K562 (cell line): ENCODE measurements around the gene ADGRG1. TPM values are rescaled to one million over a fixed set of nuclear protein-coding genes. Genes with fewer than 3 reads are reported as not detected.

ENCODE experiments used
- ATAC-seq: fragments of 200-7000 bp; cut with Tn5 transposase; 3 replicates; pipeline ENCODE4 v1.9.1; 2020; ENCODE audit warnings: moderate library complexity
- BruUV-seq: library from RNA; stranded (reverse); fragments of 400-500 nt; replicated peaks from 2 replicates; lab custom pipeline; 2021; lab: Mats Ljungman, UMichigan
- CTCF ChIA-PET: fragments of 300-600 bp; formaldehyde crosslinking; extraction: SDS; loops from one replicate; lab custom pipeline; 2021; ENCODE audit warnings: low intra/inter-chr PET ratio; lab: Yijun Ruan, JAX
- POLR2A ChIA-PET: fragments of 300-600, 350-650 bp; sonication (Branson Sonifier 250); formaldehyde crosslinking; extraction: SDS; loops from one replicate; lab custom pipeline; 2021; ENCODE audit warnings: antibody characterized with exemption, inconsistent platforms; lab: Yijun Ruan, JAX
- DNase-seq, 4 experiments: peaks; one replicate each; pipeline versions ENCODE4 v3.0.0 to v3.0.0-alpha.2; 2011 to 2018; ENCODE audit warnings: low spot score in 3 of 4, mixed read lengths in 3 of 4; ENCODE audit errors: extremely low read depth in 1 of 4
- FAIRE-seq: peaks from 2 replicates; lab custom pipeline; 2011; peaks lifted over from hg19 to GRCh38; lab: Jason Lieb, UNC
- H2AFZ ChIP-seq: 2 replicates; pipeline ENCODE4 v1.6.0; 2011; ENCODE audit warnings: low read depth, low read length, control low read depth, inconsistent platforms
- H3K27ac ChIP-seq: fragments of 200-600 bp; 3 replicates; pipeline ENCODE4 v1.8.0; 2011; ENCODE audit warnings: low read depth, mild to moderate bottlenecking, control low read depth, inconsistent platforms, low read length, moderate library complexity, mixed read lengths; ENCODE audit errors: extremely low read depth
- H3K27me3 ChIP-seq, 2 experiments: fragments of 300-600 bp in 1 of 2; 2 replicates in 1 of 2; 3 replicates in 1 of 2; pipeline versions ENCODE4 v1.6.0 to v1.8.0; 2011; ENCODE audit warnings: inconsistent platforms in 2 of 2, low read length in 2 of 2, mild to moderate bottlenecking in 1 of 2, mixed read lengths in 1 of 2, moderate library complexity in 1 of 2; ENCODE audit not compliant: control insufficient read depth in 2 of 2, insufficient read depth in 2 of 2
- H3K36me3 ChIP-seq: fragments of 300-600 bp; 3 replicates; pipeline ENCODE4 v1.8.0; 2011; ENCODE audit warnings: mild to moderate bottlenecking, low read length, inconsistent platforms; ENCODE audit not compliant: control insufficient read depth, insufficient read depth
- H3K4me1 ChIP-seq, 2 experiments: fragments of 200-600 bp in 1 of 2; replicated peaks in 1 of 2; 2 replicates in 1 of 2; 3 replicates in 1 of 2; pipeline versions ENCODE4 v1.5.1 to v1.8.0; 2011; ENCODE audit warnings: inconsistent platforms in 2 of 2, low read length in 2 of 2, mild to moderate bottlenecking in 1 of 2, mixed read lengths in 1 of 2, moderate library complexity in 1 of 2; ENCODE audit not compliant: control insufficient read depth in 2 of 2, insufficient read depth in 2 of 2
- H3K4me2 ChIP-seq: 2 replicates; pipeline ENCODE4 v1.6.1; 2011; ENCODE audit warnings: low read length, control low read depth, inconsistent platforms, mixed read lengths; ENCODE audit not compliant: insufficient read depth
- H3K4me3 ChIP-seq: fragments of 200-600 bp; sonication (generic), shearing (Covaris generic); 2 replicates; pipeline ENCODE4 v1.5.1; 2016; ENCODE audit warnings: control low read depth, inconsistent platforms
- H3K79me2 ChIP-seq: fragments of 200-600 bp; 3 replicates; pipeline ENCODE4 v1.8.0; 2011; ENCODE audit warnings: low read length, inconsistent platforms; ENCODE audit not compliant: control insufficient read depth, insufficient read depth
- H3K9ac ChIP-seq, 2 experiments: 2 replicates each; pipeline versions ENCODE4 v1.6.0 to v1.6.1; 2011; ENCODE audit warnings: low read depth in 2 of 2, low read length in 2 of 2, control low read depth in 1 of 2, inconsistent platforms in 1 of 2, mild to moderate bottlenecking in 1 of 2, mixed read lengths in 1 of 2; ENCODE audit not compliant: insufficient read depth in 1 of 2
- H3K9me1 ChIP-seq: one replicate; pipeline ENCODE4 v1.6.0; 2011; ENCODE audit warnings: inconsistent platforms, mild to moderate bottlenecking, low read length, moderate library complexity; ENCODE audit not compliant: control insufficient read depth, insufficient read depth
- H3K9me3 ChIP-seq: replicated peaks from 2 replicates; pipeline ENCODE4 v1.5.1; 2011; ENCODE audit warnings: low read depth, low read length, inconsistent platforms; ENCODE audit not compliant: control insufficient read depth, insufficient read depth
- H4K20me1 ChIP-seq: replicated peaks from 2 replicates; pipeline ENCODE4 v1.6.1; 2011; ENCODE audit warnings: low read length, inconsistent platforms, mixed read lengths; ENCODE audit not compliant: control insufficient read depth, insufficient read depth
- ARID2 ChIP-seq: fragments of 450-650 bp; IDR thresholded peaks from 2 replicates; pipeline ENCODE4 v1.6.1; 2017; ENCODE audit warnings: antibody characterized with exemption, mild to moderate bottlenecking
- CBX1 ChIP-seq: sonication (generic); IDR thresholded peaks from 2 replicates; pipeline ENCODE4 v1.6.1; 2016; ENCODE audit warnings: antibody characterized with exemption, low read depth, mild to moderate bottlenecking
- CBX3 ChIP-seq, 2 experiments: IDR thresholded peaks; 1 replicate in 1 of 2; 2 replicates in 1 of 2; pipeline ENCODE4 v1.6.1; 2012; ENCODE audit warnings: inconsistent platforms in 2 of 2, low read length in 2 of 2, borderline replicate concordance in 1 of 2, control low read depth in 1 of 2
- CTCF ChIP-seq, 3 experiments: IDR thresholded peaks in 2 of 3; conservative IDR thresholded peaks in 1 of 3; 2 replicates each; pipeline ENCODE4 v1.5.1; 2011 to 2012; ENCODE audit warnings: low read length in 3 of 3, mild to moderate bottlenecking in 3 of 3, control low read depth in 2 of 3, improper control_type of control experiment in 1 of 3, inconsistent platforms in 1 of 3, low read depth in 1 of 3, mixed read lengths in 1 of 3, moderate library complexity in 1 of 3; ENCODE audit not compliant: insufficient read depth in 2 of 3
- EZH2 ChIP-seq: IDR thresholded peaks from 2 replicates; pipeline ENCODE4 v1.6.1; 2012; ENCODE audit warnings: low read depth, mild to moderate bottlenecking, inconsistent platforms, low read length, borderline replicate concordance
- FOXP1 ChIP-seq: sonication (generic); formaldehyde crosslinking; IDR thresholded peaks from 2 replicates; pipeline ENCODE4 v1.8.0; 2022; ENCODE audit warnings: mild to moderate bottlenecking, missing genetic modification reagents
- KDM1A ChIP-seq, 2 experiments: fragments of 450-650 bp; IDR thresholded peaks; 2 replicates each; pipeline ENCODE4 v1.6.1; 2016; ENCODE audit warnings: mild to moderate bottlenecking in 2 of 2
- MEIS2 ChIP-seq: fragments of 450-650 bp; IDR thresholded peaks from 2 replicates; pipeline ENCODE4 v1.6.1; 2014; ENCODE audit warnings: mild to moderate bottlenecking; ENCODE audit not compliant: partially characterized antibody
- MTF1 ChIP-seq: fragments of 250-450 bp; sonication (Bioruptor Pico); IDR thresholded peaks from 2 replicates; pipeline ENCODE4 v1.9.0; 2021; ENCODE audit warnings: moderate library complexity, mild to moderate bottlenecking, inconsistent platforms, borderline replicate concordance
- NR2C1 ChIP-seq, 2 experiments: fragments of 450-650 bp; IDR thresholded peaks; 2 replicates each; pipeline ENCODE4 v1.6.1; 2017; ENCODE audit warnings: mild to moderate bottlenecking in 2 of 2, antibody characterized with exemption in 1 of 2, inconsistent platforms in 1 of 2, missing compliant biosample characterization in 1 of 2, missing genetic modification characterization in 1 of 2
- PURB ChIP-seq: sonication (generic); formaldehyde crosslinking; IDR thresholded peaks from 2 replicates; pipeline ENCODE4 v1.9.0; 2021; ENCODE audit warnings: low read depth, mild to moderate bottlenecking, missing genetic modification reagents
- RAD21 ChIP-seq, 2 experiments: fragments of 250-450 bp in 1 of 2; fragments of 450-650 bp in 1 of 2; sonication (Bioruptor Pico) in 1 of 2; formaldehyde crosslinking in 1 of 2; IDR thresholded peaks in 1 of 2; conservative IDR thresholded peaks in 1 of 2; 2 replicates each; pipeline versions ENCODE4 v1.4.0 to v1.8.0; 2020 to 2022; ENCODE audit warnings: mild to moderate bottlenecking in 2 of 2, moderate library complexity in 1 of 2
- RBM25 ChIP-seq: fragments of 200-400 bp; formaldehyde crosslinking; IDR thresholded peaks from 2 replicates; pipeline ENCODE4 v1.6.1; 2018; ENCODE audit warnings: low read length, low read depth, moderate library complexity; ENCODE audit not compliant: severe bottlenecking
- SREBF1 ChIP-seq: fragments of 150-350 bp; IDR thresholded peaks from 2 replicates; pipeline ENCODE4 v1.6.1; 2014; ENCODE audit warnings: antibody characterized with exemption, low read depth, low read length, borderline replicate concordance
- TEAD2 ChIP-seq: fragments of 450-650 bp; IDR thresholded peaks from 2 replicates; pipeline ENCODE4 v1.6.1; 2016; ENCODE audit warnings: missing genetic modification characterization, control low read depth, missing compliant biosample characterization
- WGBS: fragments of 100-300 bp; shearing (Covaris generic); methylation state at CpG from one replicate; pipeline ENCODE4 v1.1.6; 2016; ENCODE audit warnings: low coverage, mixed read lengths; ENCODE audit not compliant: insufficient coverage; ENCODE audit errors: missing lambda C conversion rate; 5-methylcytosine and 5-hydroxymethylcytosine counted together
- in situ Hi-C: fragments of 300-500 bp; cut with MboI; formaldehyde crosslinking; loops from 4 replicates; pipeline ENCODE4 v1.15.0; 2018; ENCODE audit warnings: inconsistent platforms, mixed read lengths
- intact Hi-C: fragments of 100-400 bp; cut with micrococcal nuclease; formaldehyde crosslinking; loops from 2 replicates; pipeline ENCODE4 v1.14.2; 2022
- polyA plus RNA-seq, 8 experiments: library from polyadenylated mRNA; depleted of rRNA in 4 of 8; stranded (reverse) in 5 of 8; unstranded in 3 of 8; fragments of >200 nt; fragmentation: Nextera tagmentation in 2 of 8; fragmentation: Illumina TruSeq in 1 of 8; extraction: Ambion mirVana in 2 of 8; extraction: Trizol in 1 of 8; gene quantifications; 2 replicates each; pipeline versions ENCODE4 v1.2.1 to v1.2.3, GENCODE V29; 2011 to 2014; ENCODE audit warnings: inconsistent platforms in 1 of 8, missing spikeins in 1 of 8
- total RNA-seq, 7 experiments: library from RNA; depleted of rRNA in 6 of 7; stranded (reverse); fragments of >200 nt in 6 of 7; fragmentation: Illumina TruSeq in 2 of 7; extraction: Trizol in 2 of 7; gene quantifications; 2 replicates each; pipeline versions ENCODE4 v1.2.1 to v1.2.3, GENCODE V29; 2011 to 2021; ENCODE audit warnings: low replicate concordance in 1 of 7
- TF ChIP-seq, protein P1 (sequence below): sonication (generic); formaldehyde crosslinking; IDR thresholded peaks from 2 replicates; pipeline ENCODE4 v1.8.1; 2023; ENCODE audit warnings: mild to moderate bottlenecking, missing genetic modification reagents

ADGRG1 gene
- total and polyA plus RNA-seq, 9 of the 15 experiments (the other 6 are each of a cell fraction or from before 2014, with no cell fraction given) = 0.04 to 0.31 (median 0.16) TPM; not detected in 6

- H3K4me2 ChIP-seq = no peak overlapping the region
- 19% methylated on average over 8 of the region's 10 CpGs for WGBS
- ATAC-seq (peak; percentile 57), DNase-seq (peak in 3 of 4 experiments; percentile 45 to 56 (median 47)), FAIRE-seq (no peak)
- ChIA-PET CTCF (interaction anchor here (0.6 to 4.4 kb wide), 2 partner anchors 69 to 343 kb away, joined by 3 to 44 read pairs; no protein-coding TSS in a partner anchor), POLR2A (interaction anchor here (0.6 to 1.3 kb wide), 2 partner anchors 10 to 114 kb away, joined by 3 to 4 read pairs; no protein-coding TSS in a partner anchor)
- intact Hi-C loops (loop anchor here (10.0 kb wide), 1 partner anchor 213 kb away; no protein-coding TSS in a partner anchor), in situ Hi-C loops (no loop called here)
- no peaks in the 10 kb centered on the region for H3K36me3 ChIP-seq
- H3K27ac ChIP-seq = no peak overlapping the region
- peaks cover 0 to 3% of the 10 kb centered on the region in 2 experiments; a peak in 1 of 5 replicates for H3K27me3 ChIP-seq
- 0 out of 2 replicates have a peak, but pooled peaks cover 7% of the 10 kb centered on the region for H4K20me1 ChIP-seq
- no peak overlapping the region for H2AFZ ChIP-seq
- no peak overlapping the region for H3K4me3 ChIP-seq
- no peaks in the 10 kb centered on the region for H3K9me3 ChIP-seq
- no peaks in the 10 kb centered on the region for H3K79me2 ChIP-seq
- BruUV-seq = no TSS peak
- peaks cover 0 to 17% of the 10 kb centered on the region in 2 experiments; a peak in 2 of 5 replicates for H3K4me1 ChIP-seq
- H3K9me1 ChIP-seq = no peaks in the 10 kb centered on the region
- no peak overlapping the region for H3K9ac ChIP-seq
- TF ChIP-seq KDM1A (IDR thresholded peaks at IDR 0.05) (peak in 1 of 2 experiments; percentile 24; a peak in 1 of 4 replicates), SREBF1 (no peak), MEIS2 (peak; percentile 35), CBX3 (IDR thresholded peaks at IDR 0.05; ENCODE audit: borderline replicate concordance in 1 of 2, low read length in 2 of 2) (no peak), MTF1 (CRISPR knock-in tag) (no peak), EZH2 (no peak), CBX1 (peak; percentile 36; the same call in 1 of the 2 replicates), TEAD2 (tag) (no peak), RAD21 (CRISPR knock-in tag; conservative IDR thresholded peaks at IDR 0.05 in 1 of 2, IDR thresholded peaks at IDR 0.05 in 1 of 2) (peak; percentile 48 to 73), NR2C1 (IDR thresholded peaks at IDR 0.05) (peak; percentile 88), NR2C1 (tag; IDR thresholded peaks at IDR 0.05) (peak; percentile 90), ARID2 (0 out of 2 replicates have a peak, but pooled peaks have one; percentile 37), CTCF (IDR thresholded peaks at IDR 0.05 in 2 of 3, conservative IDR thresholded peaks at IDR 0.05 in 1 of 3; ENCODE audit: insufficient read depth in 2 of 3, low read depth in 1 of 3, low read length in 3 of 3) (peak; percentile 30 to 50 (median 41); a peak in 4 of 6 replicates), RBM25 (peak; percentile 49), PURB (CRISPR knock-in tag) (no peak), FOXP1 (CRISPR knock-in tag) (no peak)
- TF ChIP-seq, protein P1, sequence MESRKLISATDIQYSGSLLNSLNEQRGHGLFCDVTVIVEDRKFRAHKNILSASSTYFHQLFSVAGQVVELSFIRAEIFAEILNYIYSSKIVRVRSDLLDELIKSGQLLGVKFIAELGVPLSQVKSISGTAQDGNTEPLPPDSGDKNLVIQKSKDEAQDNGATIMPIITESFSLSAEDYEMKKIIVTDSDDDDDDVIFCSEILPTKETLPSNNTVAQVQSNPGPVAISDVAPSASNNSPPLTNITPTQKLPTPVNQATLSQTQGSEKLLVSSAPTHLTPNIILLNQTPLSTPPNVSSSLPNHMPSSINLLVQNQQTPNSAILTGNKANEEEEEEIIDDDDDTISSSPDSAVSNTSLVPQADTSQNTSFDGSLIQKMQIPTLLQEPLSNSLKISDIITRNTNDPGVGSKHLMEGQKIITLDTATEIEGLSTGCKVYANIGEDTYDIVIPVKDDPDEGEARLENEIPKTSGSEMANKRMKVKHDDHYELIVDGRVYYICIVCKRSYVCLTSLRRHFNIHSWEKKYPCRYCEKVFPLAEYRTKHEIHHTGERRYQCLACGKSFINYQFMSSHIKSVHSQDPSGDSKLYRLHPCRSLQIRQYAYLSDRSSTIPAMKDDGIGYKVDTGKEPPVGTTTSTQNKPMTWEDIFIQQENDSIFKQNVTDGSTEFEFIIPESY (CRISPR knock-in tag) = peak; percentile 72
Observed at GRCh38 chr16:57651344-57652333, 23.2 kb downstream of the ADGRG1 start.
